GM12878 (cell line): Measurements from ENCODE around the gene CARD10.

ENCODE experiments used
- BHLHE40 ChIP-seq, 2 experiments: fragments of 450-650 bp in 1 of 2; IDR thresholded peaks; 2 replicates each; pipeline ENCODE4 v1.6.1; 2011 to 2017; ENCODE audit warnings: low read depth in 2 of 2, borderline replicate concordance in 1 of 2, improper control_type of control experiment in 1 of 2, low read length in 1 of 2, mild to moderate bottlenecking in 1 of 2
- CEBPB ChIP-seq, 2 experiments: fragments of 150-350 bp in 1 of 2; IDR thresholded peaks; 2 replicates each; pipeline ENCODE4 v1.6.1; 2012 to 2014; ENCODE audit warnings: low read depth in 2 of 2, low read length in 2 of 2, borderline replicate concordance in 1 of 2, inconsistent platforms in 1 of 2
- HDAC2 ChIP-seq: fragments of 200-600 bp; sonication (generic); IDR thresholded peaks from 2 replicates; pipeline ENCODE4 v1.6.1; 2017
- MAX ChIP-seq: IDR thresholded peaks from 2 replicates; pipeline ENCODE4 v1.6.1; 2012; ENCODE audit warnings: low read depth, low read length, improper control_type of control experiment
- SIX5 ChIP-seq: IDR thresholded peaks from 2 replicates; pipeline ENCODE4 v1.6.1; 2011; ENCODE audit warnings: mild to moderate bottlenecking, low read depth, low read length, moderate library complexity; ENCODE audit not compliant: severe bottlenecking
- SKIL ChIP-seq: fragments of 450-650 bp; IDR thresholded peaks from 2 replicates; pipeline ENCODE4 v1.6.1; 2017; ENCODE audit warnings: mild to moderate bottlenecking, low read depth, inconsistent platforms; ENCODE audit not compliant: poor library complexity, severe bottlenecking
- ZNF24 ChIP-seq: fragments of 450-650 bp; IDR thresholded peaks from 2 replicates; pipeline ENCODE4 v1.6.1; 2017; ENCODE audit warnings: antibody characterized with exemption, mild to moderate bottlenecking
- TF ChIP-seq, protein P1 (sequence below), 3 experiments: IDR thresholded peaks in 2 of 3; conservative IDR thresholded peaks in 1 of 3; 2 replicates each; pipeline ENCODE4 v1.5.1; 2011; ENCODE audit warnings: low read depth in 3 of 3, low read length in 3 of 3, mild to moderate bottlenecking in 3 of 3, control low read depth in 2 of 3, moderate library complexity in 2 of 3, inconsistent platforms in 1 of 3, mixed read lengths in 1 of 3; ENCODE audit not compliant: control insufficient read depth in 2 of 3, insufficient read depth in 1 of 3; ENCODE audit errors: extremely low read depth in 1 of 3
- TF ChIP-seq, protein P2 (sequence below): IDR thresholded peaks from 2 replicates; pipeline ENCODE4 v1.6.1; 2011; ENCODE audit warnings: low read depth, low read length, improper control_type of control experiment, borderline replicate concordance
- TF ChIP-seq, protein P3 (sequence below): IDR thresholded peaks from 2 replicates; pipeline ENCODE4 v1.6.1; 2011; ENCODE audit warnings: mild to moderate bottlenecking, low read depth, low read length, moderate library complexity; ENCODE audit not compliant: insufficient replicate concordance

DNA sequence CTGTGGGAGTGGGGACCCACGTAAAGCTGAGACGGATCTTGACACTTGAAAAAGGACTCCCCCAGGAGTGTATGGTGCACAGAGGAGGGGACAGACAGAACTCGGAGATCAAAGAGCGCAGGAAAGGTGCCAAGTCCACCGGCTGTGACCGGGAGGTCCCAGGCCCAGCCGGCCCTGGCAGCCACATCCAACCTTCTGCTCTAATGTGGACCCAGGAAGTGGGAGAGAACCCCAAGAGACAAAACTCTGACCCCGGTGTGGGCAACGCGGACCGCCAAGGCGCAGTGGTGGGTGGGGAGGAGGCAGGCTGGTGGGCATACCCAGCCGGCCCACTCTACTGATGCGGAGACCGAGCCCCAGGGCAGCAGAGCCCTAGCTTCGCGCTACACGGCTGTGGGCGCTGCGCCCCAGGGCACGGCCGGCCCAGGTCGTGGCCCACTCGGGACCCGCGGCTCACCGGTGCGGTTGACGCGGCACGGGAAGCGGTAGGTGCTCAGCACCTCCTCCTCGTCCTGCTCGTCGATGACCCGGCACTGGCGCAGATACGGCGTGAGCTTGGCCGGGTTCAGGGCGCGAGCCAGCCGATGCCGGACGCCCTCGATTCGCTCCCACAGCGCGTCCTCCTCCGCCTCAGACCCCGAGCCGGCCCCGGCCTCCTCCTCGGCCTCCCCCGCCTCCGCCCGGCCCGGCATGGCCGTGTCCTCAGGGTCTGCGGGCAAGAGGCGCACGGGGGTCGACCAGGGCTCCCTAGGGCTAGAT lies 527 bp downstream of the CARD10 start:
- TF ChIP-seq, protein P1, sequence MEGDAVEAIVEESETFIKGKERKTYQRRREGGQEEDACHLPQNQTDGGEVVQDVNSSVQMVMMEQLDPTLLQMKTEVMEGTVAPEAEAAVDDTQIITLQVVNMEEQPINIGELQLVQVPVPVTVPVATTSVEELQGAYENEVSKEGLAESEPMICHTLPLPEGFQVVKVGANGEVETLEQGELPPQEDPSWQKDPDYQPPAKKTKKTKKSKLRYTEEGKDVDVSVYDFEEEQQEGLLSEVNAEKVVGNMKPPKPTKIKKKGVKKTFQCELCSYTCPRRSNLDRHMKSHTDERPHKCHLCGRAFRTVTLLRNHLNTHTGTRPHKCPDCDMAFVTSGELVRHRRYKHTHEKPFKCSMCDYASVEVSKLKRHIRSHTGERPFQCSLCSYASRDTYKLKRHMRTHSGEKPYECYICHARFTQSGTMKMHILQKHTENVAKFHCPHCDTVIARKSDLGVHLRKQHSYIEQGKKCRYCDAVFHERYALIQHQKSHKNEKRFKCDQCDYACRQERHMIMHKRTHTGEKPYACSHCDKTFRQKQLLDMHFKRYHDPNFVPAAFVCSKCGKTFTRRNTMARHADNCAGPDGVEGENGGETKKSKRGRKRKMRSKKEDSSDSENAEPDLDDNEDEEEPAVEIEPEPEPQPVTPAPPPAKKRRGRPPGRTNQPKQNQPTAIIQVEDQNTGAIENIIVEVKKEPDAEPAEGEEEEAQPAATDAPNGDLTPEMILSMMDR (IDR thresholded peaks at IDR 0.05 in 2 of 3, conservative IDR thresholded peaks at IDR 0.05 in 1 of 3; ENCODE audit: control insufficient read depth in 2 of 3, extremely low read depth in 1 of 3, insufficient read depth in 1 of 3, low read depth in 3 of 3, low read length in 3 of 3): no peak
- TF ChIP-seq, protein P2, sequence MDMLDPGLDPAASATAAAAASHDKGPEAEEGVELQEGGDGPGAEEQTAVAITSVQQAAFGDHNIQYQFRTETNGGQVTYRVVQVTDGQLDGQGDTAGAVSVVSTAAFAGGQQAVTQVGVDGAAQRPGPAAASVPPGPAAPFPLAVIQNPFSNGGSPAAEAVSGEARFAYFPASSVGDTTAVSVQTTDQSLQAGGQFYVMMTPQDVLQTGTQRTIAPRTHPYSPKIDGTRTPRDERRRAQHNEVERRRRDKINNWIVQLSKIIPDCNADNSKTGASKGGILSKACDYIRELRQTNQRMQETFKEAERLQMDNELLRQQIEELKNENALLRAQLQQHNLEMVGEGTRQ: no peak
- TF ChIP-seq BHLHE40 (IDR thresholded peaks at IDR 0.05; ENCODE audit: borderline replicate concordance in 1 of 2, low read depth in 2 of 2, low read length in 1 of 2): no peak
- no peak for TF ChIP-seq HDAC2
- TF ChIP-seq, protein P3, sequence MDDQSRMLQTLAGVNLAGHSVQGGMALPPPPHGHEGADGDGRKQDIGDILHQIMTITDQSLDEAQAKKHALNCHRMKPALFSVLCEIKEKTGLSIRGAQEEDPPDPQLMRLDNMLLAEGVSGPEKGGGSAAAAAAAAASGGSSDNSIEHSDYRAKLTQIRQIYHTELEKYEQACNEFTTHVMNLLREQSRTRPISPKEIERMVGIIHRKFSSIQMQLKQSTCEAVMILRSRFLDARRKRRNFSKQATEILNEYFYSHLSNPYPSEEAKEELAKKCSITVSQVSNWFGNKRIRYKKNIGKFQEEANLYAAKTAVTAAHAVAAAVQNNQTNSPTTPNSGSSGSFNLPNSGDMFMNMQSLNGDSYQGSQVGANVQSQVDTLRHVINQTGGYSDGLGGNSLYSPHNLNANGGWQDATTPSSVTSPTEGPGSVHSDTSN: no peak
- no peak for TF ChIP-seq ZNF24
- TF ChIP-seq SIX5: no peak
- no peak for TF ChIP-seq SKIL
- TF ChIP-seq MAX: no peak
- no peak for TF ChIP-seq CEBPB (IDR thresholded peaks at IDR 0.05; ENCODE audit: borderline replicate concordance in 1 of 2, low read depth in 2 of 2, low read length in 2 of 2)
